ENCODE measurements around the gene MRPL54. TPM values are rescaled to one million over a fixed set of nuclear protein-coding genes. Genes with fewer than 3 reads are reported as not detected.
"Not testable (repeated sequence)": the region's sequence is repeated elsewhere in the genome, so short reads cannot be mapped to it uniquely, and the experiment has no call there.

MRPL54 gene
- polyA plus RNA-seq, 1 donor: 22.6 TPM

GRCh38 chr19:3807574-3808354 lies 45.3 kb downstream of the MRPL54 start:
- DNase-seq: no peak

GRCh38 chr19:3808420-3809143 lies 46.1 kb downstream of the MRPL54 start:
- no peak for DNase-seq

- DNase-seq: no peak
Observed at GRCh38 chr19:3809881-3810707, 47.6 kb downstream of the MRPL54 start.

GRCh38 chr19:3810708-3811355 lies 48.4 kb downstream of the MRPL54 start:
- DNase-seq: no peak

- no peak for DNase-seq
Observed at GRCh38 chr19:3813473-3814392, 51.3 kb downstream of the MRPL54 start.

- no peak for DNase-seq
Observed at GRCh38 chr19:3814648-3815047, 52.2 kb downstream of the MRPL54 start.

GRCh38 chr19:3816148-3816547 lies 53.7 kb downstream of the MRPL54 start:
- DNase-seq: not testable (repeated sequence)

GRCh38 chr19:3816566-3817218 lies 54.2 kb downstream of the MRPL54 start:
- DNase-seq: no peak

Other genes with a start within 250 kb of the MRPL54 start
- gene TEKTIP1, start 223.5 kb upstream of the MRPL54 start, polyA plus RNA-seq (ENCODE audit: insufficient read length): 5.1 TPM
- gene MFSD12, start 205.1 kb upstream of the MRPL54 start, polyA plus RNA-seq (ENCODE audit: insufficient read length): 55.8 TPM
- gene HMG20B, start 189.7 kb upstream of the MRPL54 start, polyA plus RNA-seq (ENCODE audit: insufficient read length): 76.6 TPM
- 1.9 TPM for gene GIPC3, start 177.2 kb upstream of the MRPL54 start, polyA plus RNA-seq (ENCODE audit: insufficient read length)
- gene TBXA2R, start 155.8 kb upstream of the MRPL54 start, polyA plus RNA-seq (ENCODE audit: insufficient read length): 2.2 TPM
- gene CACTIN, start 135.9 kb upstream of the MRPL54 start, polyA plus RNA-seq (ENCODE audit: insufficient read length): 23.2 TPM
- gene PIP5K1C, start 62.2 kb upstream of the MRPL54 start, polyA plus RNA-seq (ENCODE audit: insufficient read length): 21.1 TPM
- gene TJP3, start 54.3 kb upstream of the MRPL54 start, polyA plus RNA-seq (ENCODE audit: insufficient read length): 7.5 TPM
- gene APBA3, start 990 bp upstream of the MRPL54 start, polyA plus RNA-seq (ENCODE audit: insufficient read length): 16.9 TPM
- gene RAX2, start 9.5 kb downstream of the MRPL54 start, polyA plus RNA-seq (ENCODE audit: insufficient read length): not detected
- 0.96 TPM for gene MATK, start 23.7 kb downstream of the MRPL54 start, polyA plus RNA-seq (ENCODE audit: insufficient read length)
- gene ZFR2, start 106.4 kb downstream of the MRPL54 start, polyA plus RNA-seq (ENCODE audit: insufficient read length): 2.4 TPM
- 0.18 TPM for gene ATCAY, start 118.0 kb downstream of the MRPL54 start, polyA plus RNA-seq (ENCODE audit: insufficient read length)
- not detected for gene NMRK2, start 170.4 kb downstream of the MRPL54 start, polyA plus RNA-seq (ENCODE audit: insufficient read length)
- gene DAPK3, start 208.4 kb downstream of the MRPL54 start, polyA plus RNA-seq (ENCODE audit: insufficient read length): 34.6 TPM
- gene EEF2, start 222.8 kb downstream of the MRPL54 start, polyA plus RNA-seq (ENCODE audit: insufficient read length): 1,435 TPM
- 32.6 TPM for gene PIAS4, start 245.1 kb downstream of the MRPL54 start, polyA plus RNA-seq (ENCODE audit: insufficient read length)

Measured in left kidney (tissue), 2 donors.